GM21367 (cell line): ENCODE data around the gene ACVR1B.

Experiments used
- ATAC-seq: cut with Tn5 transposase; IDR thresholded peaks from one replicate; pipeline ENCODE4 v1.9.1; 2021; ENCODE audit not compliant: unreplicated experiment

Gene ACVR1B

DNA sequence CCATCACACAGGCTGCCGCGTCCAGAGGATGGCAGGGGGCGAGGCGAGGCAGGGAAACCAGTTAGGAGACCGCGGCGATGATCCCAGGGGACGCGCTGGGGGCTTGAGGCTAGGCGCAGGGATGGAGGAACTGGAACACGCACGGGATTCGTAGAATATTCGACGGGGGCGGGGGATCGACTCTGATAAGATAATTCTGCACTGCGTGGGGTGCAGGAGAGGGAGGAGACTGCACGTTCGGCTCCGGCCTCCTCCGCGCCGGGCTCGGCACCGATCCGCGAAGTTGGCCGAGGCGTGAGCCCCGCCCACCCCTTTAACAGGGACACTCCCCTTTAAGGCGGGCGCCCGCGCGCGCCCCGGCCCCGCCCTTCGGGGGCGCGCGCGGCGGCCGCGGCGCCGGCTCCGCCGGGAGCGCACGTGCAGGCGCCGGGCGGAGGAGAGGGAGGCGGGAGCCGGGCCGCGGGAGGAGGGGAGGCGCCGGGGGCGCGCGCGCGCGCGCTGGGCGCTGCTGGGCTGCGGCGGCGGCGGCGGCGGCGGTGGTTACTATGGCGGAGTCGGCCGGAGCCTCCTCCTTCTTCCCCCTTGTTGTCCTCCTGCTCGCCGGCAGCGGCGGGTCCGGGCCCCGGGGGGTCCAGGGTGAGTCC lies at the start of gene ACVR1B:
ACVR1B (plus strand) TSS at position 501 of the 644 bp plus-strand sequence; CDS start at position 546, 45 bp downstream.
- ATAC-seq: peak; percentile 80

DNA sequence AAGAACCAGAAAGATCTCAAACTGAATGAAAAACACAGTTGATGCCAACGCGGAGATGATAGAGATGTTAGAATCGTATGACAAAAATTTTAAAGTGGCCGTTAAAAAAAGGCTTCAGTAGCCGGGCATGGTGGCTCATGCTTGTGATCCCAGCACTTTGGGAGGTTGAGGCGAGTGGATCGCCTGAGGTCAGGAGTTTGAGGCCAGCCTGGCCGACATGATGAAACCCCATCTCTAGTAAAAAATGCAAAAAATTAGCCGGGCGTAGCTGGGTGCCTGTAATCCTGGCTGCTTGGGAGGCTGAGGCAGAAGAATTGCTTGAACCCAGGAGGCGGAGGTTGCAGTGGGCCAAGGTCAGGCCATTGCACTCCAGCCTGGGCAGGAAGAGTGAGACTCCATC lies 49.6 kb upstream of the ACVR1B start:
- no peak for ATAC-seq

DNA sequence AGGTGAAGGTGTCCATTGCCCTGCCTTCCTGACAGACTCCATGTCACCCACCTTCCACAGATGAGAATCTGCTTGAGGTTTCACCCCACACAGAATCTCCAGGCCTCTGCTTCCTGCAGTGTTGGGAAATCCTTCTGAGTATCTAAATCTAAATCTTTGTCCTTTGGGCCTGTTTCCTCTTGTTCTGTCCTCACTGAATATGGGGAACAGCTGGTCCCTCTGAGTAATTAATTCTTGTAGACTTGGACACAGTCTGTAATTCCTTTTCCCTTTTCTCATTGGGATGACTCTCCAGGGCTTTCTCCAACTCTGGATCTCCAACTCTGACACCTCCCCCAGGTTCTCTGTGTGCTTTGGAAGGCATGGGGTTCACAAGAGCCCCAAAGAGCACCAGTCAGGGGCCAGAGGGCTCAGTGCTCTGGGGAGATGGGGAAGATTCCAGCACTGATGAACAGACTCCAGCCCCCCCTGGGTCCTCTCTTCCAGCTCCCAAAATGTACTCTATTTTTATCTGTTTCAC lies 46.5 kb upstream of the ACVR1B start:
- ATAC-seq: no peak

DNA sequence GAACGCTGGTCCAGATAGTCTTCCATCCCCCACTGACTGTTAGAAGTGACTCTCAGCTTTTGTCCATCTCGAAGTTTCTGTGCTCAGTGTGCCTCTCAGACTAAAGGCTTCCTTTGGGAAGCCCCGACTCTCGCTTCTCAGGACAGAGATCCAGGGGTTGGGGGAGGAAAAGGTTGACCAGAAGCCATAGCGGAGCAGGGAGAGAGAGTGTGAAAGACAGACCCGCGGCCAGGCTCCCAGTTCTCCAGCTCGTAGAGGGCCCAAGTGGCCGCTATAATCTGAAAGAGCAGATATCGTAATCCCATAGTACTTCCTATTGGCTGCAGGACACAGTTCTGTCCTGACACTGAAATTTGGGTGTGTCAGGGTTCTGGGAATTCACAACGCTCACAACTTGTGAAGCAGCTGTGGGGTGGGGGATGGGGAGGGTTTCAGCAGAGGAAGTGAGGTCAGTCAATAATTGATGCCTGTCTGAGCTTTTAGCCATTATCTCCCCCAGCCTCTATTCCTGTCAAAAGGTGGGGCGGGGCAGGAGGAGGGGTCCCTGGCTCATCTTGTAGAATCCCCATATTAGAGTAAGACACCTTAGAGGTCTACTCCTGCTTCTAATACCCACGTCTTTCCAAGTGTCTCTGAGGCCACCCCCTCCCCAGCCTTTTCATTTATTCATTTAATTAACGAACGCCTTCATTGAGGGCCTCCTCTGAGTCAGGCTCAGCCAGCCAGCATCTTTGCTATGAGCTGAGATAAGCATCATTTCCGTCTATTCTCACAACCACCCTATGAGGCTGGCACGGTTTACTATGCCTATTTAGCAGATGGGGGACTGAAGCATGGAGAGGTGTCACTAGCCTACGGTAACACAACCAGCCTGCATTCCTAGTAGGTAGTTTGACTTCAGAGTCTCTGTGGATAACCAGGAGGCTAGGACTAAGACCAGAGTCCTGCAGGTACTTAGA lies 45.7 kb upstream of the ACVR1B start:
- ATAC-seq: no peak

DNA sequence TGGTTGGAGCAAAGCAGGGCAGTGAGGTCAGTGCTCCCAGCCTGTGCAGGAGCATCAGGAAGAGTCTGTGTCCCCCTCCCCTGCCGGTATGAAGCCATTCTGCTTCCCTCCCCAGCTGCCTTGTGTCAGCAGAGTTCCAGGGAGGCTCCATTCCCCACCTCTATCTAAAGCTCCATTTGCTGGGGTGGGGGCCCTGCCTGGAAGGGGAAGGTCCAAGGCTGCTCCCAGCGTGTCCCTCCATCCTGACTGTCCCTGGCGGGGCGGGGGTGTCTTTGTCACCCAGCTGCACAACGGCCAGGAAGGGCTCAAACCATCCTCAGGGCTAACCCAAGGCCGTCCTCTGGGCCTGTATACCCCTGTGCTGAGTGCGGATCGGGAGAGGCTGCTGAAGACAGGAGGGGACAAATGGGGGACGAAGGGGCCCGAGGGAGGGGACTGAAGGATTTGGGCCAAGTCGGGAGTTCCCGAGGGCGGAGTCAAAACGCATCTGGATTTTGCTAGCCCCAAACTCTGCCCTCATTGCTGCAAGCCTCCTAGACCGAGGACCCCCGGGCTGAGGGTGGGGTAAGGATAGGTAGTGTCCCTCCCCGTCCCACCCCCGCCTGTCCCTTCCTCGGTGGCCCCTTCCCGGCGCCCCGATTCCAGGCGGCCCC lies 44.9 kb upstream of the ACVR1B start:
- no peak for ATAC-seq

DNA sequence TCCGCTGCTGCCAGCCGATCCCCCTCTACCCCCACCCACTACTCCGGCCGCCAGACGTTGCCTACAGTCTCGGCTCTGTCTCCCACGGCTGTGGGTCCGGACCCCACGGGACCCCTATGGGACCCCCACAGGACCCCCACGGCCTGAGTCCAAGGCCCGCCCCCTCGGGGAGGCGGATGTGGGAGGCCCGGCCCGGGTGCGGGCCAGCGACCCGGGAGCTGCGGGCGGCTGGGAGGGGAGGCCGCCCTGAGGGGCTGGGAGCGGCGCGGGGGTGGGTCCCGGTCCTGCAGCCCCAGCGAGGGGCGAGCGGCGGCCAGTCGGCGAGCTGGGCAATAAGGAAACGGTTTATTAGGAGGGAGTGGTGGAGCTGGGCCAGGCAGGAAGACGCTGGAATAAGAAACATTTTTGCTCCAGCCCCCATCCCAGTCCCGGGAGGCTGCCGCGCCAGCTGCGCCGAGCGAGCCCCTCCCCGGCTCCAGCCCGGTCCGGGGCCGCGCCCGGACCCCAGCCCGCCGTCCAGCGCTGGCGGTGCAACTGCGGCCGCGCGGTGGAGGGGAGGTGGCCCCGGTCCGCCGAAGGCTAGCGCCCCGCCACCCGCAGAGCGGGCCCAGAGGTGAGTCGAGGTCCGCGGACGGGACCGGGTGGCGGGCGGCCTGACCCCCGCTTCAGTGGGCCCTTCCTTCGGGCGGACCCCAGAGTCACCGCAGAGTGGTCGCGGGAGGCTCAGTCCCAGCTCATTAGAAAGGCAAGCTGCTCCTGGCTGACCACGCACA lies 44.2 kb upstream of the ACVR1B start, which contains the start of gene ACVRL1:
ACVRL1 (plus strand) TSS at position 422 of the 773 bp plus-strand sequence. CDS start 4,971 bp downstream, outside the sequence.
- no peak for ATAC-seq

DNA sequence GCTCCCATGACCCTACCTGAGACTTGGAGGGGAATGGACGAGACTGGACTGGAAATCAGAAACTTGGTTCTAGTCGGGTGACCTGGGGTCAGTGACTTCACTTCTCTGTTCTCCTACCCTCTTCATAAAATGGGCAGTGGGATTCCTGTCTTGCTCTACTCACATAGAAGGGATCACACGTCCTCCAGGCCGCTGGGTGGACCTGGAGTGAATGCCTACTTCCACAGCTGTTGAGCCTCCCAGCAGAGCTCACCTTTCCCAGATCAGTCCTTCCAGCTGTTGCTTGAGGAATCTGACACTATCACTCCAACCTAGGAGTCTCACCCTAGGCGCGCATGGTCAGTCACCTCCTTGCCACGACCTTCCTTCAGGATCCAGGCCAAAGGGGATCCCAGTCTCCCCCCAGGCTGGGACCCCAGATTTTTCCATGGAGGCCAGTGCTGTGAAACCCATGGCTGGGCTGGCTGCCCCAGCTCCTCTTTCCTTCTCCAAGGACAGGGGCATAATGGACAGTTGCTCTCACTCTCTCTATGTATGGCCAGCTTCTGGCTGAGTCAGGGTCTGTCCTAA lies 43.6 kb upstream of the ACVR1B start:
- ATAC-seq: no peak

DNA sequence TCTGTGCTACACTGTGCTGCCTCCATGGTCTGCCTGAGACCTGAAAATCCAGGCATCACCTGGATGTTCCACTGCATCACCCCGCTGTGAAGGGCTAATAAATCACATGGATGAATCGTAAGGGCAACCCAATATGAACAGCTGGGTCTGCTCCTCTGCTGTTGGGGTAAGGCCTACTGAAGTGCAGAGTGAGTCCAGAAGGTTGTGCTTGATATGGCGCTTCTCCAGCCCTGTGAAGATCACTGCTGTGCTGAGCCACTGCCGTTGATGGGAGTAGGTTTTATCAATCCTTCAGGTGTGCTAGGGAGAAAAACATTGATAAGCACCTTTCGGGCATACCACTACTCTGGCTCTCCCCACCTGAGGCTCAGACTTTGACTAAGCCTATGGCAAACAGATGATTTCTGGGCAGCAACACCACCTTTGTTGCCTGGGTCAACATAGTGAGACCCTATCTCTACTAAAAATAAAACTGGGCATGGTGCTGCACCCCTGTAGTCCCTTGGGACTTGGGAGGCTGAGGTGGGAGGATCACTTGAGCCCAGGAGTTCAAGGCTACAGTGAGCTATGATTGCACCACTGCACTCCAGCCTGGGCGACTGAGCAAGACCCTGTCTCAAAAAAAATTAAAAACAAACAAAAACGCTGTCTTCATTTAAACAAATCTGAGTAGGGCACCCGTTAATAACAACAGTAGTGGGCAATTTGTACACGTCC lies 42.5 kb upstream of the ACVR1B start:
- no peak for ATAC-seq

DNA sequence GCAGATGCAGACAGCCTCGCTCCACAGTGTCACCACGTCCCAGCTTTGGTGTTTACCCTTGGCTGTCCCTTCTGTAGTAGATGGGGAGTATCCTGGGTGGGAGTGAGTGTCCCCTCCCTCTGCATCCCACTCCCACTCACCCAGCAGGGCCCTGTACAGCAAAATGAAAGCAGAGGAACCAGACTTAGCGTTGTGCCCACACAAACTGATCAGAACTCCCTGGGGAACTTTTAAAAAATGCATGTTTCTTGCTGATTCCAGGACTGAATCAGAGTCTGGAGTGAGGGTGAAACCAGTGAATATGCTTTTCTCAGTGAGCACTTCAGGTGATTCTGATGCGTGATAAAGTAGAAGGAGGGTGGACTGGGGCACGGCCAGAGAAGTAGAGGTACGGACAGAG lies 41.3 kb upstream of the ACVR1B start:
- no peak for ATAC-seq

DNA sequence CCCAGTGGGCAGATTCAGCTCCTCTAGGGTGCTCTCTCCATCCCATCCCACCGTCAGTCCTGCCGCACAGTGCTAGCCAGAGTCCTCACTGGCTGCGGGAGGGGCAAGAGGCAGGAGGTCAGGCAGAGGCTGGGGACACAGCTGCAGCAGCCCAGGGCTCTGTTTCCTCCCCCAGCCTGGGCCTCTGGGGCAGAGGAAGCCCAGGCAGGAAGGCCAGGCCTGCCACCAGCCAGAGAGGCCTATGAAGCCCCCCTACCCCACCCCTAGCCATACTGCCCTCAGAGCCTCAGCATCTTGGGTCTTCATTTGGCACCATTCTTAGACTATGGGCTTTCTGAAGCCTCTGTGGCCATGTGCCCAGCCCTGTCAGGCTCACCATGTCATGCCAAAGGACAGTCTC lies 40.8 kb upstream of the ACVR1B start:
- no peak for ATAC-seq

DNA sequence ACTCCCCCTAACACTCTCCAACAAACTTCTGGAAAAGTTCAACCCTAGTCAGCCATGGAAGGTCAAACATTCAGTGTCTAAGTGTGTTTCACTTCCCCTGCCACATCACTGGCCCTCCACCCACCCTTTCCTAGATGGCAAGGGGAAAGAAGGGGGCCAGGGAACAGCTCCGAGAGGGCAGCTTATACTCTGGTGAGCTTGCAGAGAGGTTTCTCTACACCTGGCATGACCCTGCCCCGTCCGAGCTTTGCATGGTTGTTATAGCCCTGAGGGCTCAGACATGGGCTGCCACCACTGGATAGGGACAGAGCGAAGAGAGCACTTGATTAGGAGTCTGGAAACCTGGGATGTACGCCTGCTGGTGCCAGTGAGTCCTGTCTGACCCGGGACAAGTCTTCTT lies 40.2 kb upstream of the ACVR1B start:
- no peak for ATAC-seq

DNA sequence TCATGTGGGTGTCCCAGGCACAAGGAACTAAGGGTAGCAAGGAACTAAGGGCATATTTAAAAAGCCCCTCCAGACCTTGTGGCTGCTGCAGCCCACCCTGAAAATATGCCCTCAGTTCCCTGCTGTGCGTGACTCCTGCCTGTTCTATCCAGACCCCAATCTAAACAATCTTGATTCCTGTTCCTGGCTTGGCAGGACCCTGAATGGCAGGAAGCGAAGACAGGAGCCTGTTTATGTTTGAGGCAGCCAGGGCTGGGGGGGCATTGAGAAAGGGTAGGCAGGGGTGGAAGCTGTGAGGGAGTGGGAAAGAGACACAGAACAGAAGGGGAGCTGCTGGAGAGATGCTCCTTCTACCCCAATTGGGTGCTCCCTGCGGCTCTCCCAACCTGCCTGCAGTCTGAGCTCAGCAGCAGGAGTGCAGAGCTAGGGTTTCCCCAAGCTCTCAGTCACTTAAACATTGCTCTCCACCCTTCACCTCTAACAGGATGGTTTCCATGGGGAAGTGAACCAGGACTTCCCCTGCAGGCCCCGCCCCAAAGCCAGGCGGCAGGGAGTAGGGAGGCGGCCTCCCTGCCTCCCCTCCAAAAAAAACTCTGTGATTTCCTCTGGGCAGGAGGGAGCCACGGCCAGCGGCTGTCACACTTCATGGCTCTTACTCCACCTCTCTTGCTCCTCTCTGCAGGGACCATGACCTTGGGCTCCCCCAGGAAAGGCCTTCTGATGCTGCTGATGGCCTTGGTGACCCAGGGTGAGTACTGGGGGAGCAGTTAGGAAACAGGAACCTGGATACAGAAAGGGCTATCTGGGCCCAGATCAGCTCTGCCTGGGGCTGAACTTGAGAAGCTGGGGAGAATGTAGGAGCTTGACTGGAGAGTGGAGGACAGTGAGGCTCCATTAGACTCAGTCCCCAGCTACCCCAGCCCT lies 39.4 kb upstream of the ACVR1B start:
- no peak for ATAC-seq

DNA sequence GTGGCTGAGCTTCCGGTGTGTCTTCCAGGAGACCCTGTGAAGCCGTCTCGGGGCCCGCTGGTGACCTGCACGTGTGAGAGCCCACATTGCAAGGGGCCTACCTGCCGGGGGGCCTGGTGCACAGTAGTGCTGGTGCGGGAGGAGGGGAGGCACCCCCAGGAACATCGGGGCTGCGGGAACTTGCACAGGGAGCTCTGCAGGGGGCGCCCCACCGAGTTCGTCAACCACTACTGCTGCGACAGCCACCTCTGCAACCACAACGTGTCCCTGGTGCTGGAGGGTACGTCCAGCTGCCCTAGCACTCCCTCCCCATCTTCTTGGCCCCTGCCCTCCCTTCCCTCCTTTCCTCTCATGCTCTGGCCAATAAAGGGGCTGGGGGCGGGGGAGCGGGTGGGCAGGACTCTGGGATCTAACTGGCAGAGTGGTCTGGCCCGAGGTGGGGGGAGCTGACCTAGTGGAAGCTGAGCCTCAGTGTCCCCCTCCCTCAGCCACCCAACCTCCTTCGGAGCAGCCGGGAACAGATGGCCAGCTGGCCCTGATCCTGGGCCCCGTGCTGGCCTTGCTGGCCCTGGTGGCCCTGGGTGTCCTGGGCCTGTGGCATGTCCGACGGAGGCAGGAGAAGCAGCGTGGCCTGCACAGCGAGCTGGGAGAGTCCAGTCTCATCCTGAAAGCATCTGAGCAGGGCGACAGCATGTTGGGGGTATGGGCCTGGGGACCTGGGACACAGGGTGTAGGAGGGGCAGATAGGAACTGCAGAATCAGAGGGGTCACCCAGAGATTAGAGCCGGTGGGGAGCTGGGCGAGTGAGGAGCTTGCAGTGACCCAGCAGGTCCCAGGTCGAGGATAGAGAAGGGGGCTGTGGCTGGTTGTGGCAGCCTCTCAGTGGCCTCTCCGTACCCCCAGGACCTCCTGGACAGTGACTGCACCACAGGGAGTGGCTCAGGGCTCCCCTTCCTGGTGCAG lies 38.1 kb upstream of the ACVR1B start:
- no peak for ATAC-seq

DNA sequence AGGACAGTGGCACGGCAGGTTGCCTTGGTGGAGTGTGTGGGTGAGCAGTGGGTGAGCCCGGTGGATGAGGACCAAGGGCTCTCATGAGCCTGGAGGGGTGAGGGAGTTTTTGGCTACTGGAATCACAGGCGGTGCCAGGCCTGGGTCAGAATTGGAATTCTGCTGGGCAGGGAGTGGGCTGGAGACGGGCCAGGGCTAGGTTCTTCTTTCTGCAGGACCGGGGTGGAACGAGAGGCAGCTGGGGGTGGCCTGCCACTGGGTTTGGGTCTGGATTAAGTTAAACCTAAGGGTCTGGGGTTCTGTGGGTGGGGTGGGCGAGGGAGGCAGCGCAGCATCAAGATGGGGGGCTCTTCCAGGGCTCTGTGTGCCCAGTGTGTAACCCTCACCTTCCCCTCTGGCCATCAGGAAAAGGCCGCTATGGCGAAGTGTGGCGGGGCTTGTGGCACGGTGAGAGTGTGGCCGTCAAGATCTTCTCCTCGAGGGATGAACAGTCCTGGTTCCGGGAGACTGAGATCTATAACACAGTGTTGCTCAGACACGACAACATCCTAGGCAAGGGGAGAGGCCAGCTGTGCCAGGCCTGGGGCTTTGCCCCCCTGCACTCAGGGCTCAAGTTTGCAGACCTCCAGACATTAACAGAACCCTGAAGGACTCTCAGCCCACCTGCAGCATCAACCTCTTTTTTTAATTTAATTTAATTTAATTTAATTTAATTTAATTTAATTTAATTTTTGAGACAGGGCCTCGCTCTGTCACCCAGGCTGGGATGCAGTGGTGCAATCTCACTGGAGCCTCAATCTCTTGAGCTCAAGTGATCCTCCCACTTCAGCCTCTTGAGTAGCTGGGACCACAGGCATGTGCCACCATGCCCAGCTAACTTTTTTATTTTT lies 37.2 kb upstream of the ACVR1B start:
- ATAC-seq: no peak

DNA sequence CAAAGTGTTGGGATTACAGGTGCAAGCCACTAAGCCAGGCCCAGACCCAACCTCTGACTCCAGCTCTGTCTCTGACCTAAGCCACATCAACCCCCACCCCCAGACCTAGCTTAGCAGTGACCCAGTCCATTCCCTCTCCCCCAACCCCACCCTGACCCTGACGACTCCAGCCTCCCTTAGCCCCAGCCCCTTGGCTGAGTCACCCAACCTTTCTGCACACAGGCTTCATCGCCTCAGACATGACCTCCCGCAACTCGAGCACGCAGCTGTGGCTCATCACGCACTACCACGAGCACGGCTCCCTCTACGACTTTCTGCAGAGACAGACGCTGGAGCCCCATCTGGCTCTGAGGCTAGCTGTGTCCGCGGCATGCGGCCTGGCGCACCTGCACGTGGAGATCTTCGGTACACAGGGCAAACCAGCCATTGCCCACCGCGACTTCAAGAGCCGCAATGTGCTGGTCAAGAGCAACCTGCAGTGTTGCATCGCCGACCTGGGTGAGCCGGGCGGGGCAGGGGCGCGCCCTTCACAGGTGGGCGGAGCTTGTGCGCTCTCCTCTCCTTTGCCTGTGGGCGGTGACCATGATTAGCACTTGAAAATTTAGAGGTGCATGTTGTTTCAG lies 36.4 kb upstream of the ACVR1B start:
- ATAC-seq: no peak

DNA sequence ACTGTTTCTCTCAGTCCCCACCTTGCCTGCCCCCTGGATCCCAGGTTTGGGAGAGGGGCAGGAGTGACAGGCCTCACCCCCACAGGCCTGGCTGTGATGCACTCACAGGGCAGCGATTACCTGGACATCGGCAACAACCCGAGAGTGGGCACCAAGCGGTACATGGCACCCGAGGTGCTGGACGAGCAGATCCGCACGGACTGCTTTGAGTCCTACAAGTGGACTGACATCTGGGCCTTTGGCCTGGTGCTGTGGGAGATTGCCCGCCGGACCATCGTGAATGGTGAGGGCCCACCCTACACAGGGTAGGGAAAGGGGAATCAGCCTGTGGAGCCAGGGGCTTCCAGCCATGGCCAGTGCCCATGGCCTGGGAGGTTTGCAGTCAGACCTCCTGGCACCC lies 35.5 kb upstream of the ACVR1B start:
- no peak for ATAC-seq
